Adrenal gland (tissue), 5 donors: ENCODE results near the gene GNB5.

ENCODE experiments used
- POLR2A ChIP-seq, 2 donors: fragments of 450-650 bp; IDR thresholded peaks; one replicate each; pipeline ENCODE4 v1.6.1; 2017; ENCODE audit warnings: antibody characterized with exemption in 2 of 2, mild to moderate bottlenecking in 2 of 2, moderate library complexity in 1 of 2
- TF ChIP-seq, protein P1 (sequence below), 6 experiments: fragments of 450-650 bp in 4 of 6; fragments of 200-600 bp in 2 of 6; sonication (generic) in 1 of 6; IDR thresholded peaks; 1 replicate in 5 of 6; 2 replicates in 1 of 6; pipeline versions ENCODE4 v1.5.1 to v1.8.0; 2016 to 2021; ENCODE audit warnings: antibody characterized with exemption in 6 of 6, mild to moderate bottlenecking in 2 of 6, moderate library complexity in 1 of 6
- donor health status: DM: no; HTN: no; CAD: no.

DNA sequence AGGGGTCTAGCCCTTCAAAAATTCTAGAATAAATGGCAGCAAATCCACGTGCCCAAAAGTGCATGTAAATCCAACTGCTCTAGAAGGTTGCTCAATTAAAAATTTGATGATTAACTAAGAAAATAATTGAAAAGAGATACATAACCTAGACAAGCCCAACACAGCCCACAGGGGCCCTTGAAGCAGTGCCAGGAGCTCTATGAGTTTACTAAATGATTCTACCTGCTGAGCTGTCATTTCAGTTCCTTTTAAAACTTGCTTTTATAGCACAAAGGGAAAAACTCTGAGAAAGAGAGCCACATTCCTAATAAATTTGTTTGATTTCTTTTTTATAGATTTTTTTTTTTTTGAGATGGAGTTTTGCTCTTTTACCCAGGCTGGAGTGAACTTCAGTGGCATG, 38.9 kb upstream of the GNB5 start:
- TF ChIP-seq, protein P1, sequence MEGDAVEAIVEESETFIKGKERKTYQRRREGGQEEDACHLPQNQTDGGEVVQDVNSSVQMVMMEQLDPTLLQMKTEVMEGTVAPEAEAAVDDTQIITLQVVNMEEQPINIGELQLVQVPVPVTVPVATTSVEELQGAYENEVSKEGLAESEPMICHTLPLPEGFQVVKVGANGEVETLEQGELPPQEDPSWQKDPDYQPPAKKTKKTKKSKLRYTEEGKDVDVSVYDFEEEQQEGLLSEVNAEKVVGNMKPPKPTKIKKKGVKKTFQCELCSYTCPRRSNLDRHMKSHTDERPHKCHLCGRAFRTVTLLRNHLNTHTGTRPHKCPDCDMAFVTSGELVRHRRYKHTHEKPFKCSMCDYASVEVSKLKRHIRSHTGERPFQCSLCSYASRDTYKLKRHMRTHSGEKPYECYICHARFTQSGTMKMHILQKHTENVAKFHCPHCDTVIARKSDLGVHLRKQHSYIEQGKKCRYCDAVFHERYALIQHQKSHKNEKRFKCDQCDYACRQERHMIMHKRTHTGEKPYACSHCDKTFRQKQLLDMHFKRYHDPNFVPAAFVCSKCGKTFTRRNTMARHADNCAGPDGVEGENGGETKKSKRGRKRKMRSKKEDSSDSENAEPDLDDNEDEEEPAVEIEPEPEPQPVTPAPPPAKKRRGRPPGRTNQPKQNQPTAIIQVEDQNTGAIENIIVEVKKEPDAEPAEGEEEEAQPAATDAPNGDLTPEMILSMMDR (IDR thresholded peaks at IDR 0.05): no peak
- no peak for TF ChIP-seq POLR2A (IDR thresholded peaks at IDR 0.05)
